GM12873 (cell line): ENCODE data around the gene SUGT1.

Experiments
- TF ChIP-seq, protein P1 (sequence below): IDR thresholded peaks from 2 replicates; pipeline ENCODE4 v1.5.1; 2012; ENCODE audit warnings: low read depth, mild to moderate bottlenecking, moderate library complexity, low read length, control low read depth; ENCODE audit not compliant: insufficient read depth; ENCODE audit errors: missing control alignments

SUGT1 gene

DNA sequence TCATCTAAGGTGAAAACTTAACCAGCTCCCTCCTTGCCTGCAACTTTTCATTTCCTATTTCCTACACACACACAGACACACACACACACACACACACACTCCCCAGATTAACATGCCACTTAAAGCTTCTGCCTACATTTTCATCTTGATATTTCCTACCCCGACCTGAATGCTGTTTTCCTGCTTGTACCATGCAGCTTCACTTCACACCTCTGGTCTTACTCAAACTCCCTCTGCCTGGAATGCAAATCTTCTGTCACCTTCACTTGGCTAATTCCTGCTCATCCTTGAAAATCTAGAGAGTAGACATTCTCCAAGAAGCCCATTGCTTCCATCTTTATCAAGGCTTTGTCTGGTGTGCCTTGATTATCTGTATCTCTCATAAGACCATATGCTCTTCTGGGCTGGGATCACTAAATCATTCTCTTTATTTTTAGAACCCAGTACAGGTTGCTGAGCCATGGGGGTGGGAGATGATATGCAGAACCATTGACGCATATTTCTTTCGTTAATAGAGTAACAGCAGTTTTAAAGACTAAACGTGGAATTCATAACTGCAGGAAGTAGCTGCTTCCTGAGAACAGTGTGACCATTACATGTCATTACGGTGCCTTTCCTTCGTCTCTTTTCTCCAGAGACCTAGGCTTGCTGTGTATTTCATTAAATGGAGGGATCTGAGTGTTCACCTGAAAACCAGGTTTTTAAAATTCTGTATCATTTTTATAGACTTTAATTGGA, 49.3 kb downstream of the SUGT1 start:
- TF ChIP-seq, protein P1, sequence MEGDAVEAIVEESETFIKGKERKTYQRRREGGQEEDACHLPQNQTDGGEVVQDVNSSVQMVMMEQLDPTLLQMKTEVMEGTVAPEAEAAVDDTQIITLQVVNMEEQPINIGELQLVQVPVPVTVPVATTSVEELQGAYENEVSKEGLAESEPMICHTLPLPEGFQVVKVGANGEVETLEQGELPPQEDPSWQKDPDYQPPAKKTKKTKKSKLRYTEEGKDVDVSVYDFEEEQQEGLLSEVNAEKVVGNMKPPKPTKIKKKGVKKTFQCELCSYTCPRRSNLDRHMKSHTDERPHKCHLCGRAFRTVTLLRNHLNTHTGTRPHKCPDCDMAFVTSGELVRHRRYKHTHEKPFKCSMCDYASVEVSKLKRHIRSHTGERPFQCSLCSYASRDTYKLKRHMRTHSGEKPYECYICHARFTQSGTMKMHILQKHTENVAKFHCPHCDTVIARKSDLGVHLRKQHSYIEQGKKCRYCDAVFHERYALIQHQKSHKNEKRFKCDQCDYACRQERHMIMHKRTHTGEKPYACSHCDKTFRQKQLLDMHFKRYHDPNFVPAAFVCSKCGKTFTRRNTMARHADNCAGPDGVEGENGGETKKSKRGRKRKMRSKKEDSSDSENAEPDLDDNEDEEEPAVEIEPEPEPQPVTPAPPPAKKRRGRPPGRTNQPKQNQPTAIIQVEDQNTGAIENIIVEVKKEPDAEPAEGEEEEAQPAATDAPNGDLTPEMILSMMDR, result no peak

DNA sequence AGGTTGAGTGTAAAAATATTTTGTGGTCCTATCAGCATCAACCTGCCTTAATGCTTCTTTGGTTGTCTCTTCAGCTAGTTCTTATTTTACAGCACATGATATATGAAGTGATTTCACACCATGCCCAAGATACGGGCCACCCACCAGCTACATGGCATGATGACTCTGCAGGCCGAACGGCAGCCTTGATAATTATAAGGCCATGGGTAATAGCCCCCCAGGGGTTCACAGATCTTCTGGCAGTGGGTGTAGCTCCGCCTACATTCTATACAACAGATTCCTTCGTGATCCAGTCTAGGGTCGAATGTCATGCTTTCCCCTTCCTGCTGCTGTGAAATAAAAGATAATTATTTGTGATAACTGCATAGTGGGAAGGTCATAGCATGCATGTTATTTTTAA, 50.8 kb downstream of the SUGT1 start:
- TF ChIP-seq, protein P1, result no peak

DNA sequence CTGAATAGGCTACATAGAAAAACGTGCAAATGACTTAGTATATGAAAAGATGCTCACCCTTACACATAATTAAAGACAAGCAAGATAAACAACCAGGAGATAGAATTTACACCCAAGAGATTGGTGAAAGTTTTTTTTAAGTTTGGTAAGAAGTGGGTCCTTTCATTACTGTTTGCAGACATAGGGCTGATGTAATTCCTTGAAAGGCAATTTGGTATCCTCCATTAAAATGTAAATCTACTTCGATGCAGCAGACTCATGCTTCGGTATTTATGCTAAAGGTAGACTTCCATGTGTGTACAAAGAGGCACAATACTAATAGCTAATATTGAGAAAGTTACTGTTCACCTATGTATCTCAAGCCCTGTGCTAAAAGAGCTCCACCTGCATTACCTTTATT, 53.4 kb downstream of the SUGT1 start:
- TF ChIP-seq, protein P1, result no peak

DNA sequence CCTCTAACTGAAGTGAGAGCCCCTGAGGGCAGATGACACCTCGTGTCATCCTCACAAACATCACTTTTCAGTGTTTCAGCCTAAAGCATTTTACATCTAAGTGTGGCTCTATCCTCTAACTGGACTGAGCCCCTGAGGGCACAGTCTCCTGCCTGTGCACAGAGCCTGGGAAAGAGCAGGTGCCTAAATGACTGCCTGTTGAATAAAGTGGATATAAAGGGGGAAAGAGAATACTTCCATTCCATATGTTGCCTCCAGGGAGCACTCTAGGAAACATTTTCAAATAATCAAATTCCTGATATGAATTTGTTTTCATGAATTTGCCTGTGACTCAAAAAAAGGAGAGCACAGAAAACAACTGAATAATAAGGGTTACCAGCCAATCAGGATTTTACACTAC, 54.7 kb downstream of the SUGT1 start:
- TF ChIP-seq, protein P1, result no peak

DNA sequence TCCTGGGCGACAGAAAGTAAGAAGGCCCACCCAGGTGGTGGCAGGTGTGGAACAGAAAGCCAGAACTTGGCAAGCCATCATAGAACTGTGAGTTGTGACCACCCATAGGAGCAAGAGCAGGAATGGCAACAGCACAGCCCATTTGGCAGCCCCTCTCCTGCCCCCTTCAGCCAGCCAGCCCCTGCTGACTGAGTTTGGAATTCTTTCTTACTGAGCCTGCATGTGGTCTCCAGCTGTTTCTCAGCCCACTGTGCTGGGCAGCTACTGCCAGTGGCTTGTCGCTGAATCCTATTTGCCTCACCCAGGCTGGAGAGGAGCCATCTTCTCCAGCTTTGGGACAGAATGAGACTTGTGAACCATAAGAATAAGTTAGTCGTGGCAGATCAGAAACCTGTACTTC, 58.6 kb downstream of the SUGT1 start:
- TF ChIP-seq, protein P1, result no peak

DNA sequence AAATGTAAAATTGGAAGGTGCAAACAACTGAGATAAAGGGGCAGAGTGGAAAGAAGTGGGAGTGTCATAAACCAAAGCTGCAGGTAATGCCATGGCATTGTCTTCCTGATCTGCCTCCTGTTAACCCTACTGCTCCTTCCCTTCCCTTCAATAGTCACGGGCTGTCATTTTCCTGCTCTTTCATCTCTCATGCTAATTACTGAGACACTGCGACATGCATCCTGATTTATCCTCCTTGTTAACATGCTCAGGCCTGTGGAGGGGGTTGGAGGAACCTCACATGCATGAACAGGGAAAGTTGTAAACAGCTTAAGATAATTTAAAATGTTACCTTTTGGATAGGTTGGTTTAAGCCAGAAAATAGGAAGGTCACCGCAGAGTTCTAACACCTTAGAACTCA, 59.7 kb downstream of the SUGT1 start:
- TF ChIP-seq, protein P1, result no peak

DNA sequence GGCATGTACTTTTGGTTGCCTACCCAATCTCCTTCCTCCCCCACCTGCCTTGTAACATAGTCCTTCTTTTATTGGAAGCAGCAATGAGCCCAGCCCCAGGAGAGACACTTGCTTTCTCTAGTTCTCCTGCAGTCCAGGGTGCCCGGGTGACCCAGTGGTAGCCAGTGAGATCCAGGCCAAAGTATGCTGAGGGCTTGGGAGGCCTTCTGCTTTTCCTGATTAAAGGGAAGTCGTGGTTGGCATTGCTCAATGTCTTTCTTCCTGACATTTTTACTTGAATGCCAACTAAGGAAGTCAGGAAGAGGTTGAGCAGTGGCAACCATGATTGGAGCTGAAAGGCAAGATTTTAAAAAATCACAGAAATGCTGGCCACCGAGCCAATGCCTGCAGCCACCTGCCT, 61.3 kb downstream of the SUGT1 start:
- TF ChIP-seq, protein P1, result no peak
